CD4-positive, alpha-beta T cell treated with Interleukin-4 for 4 hours (primary cell): ENCODE data around the gene TXN.

Experiments
- DNase-seq: peaks from one replicate; pipeline ENCODE4 v3.0.0-alpha.2; 2020

The TXN gene

GRCh38 chr9:110256380-110257096 is at the start of gene TXN:
TSS of gene TXN (minus strand) at chr9:110256507. CDS start at chr9:110256435, 72 bp downstream.
- DNase-seq = peak; percentile 81

- no peak for DNase-seq
These were observed 46.8 kb upstream of the TXN start for GRCh38 chr9:110303133-110303532.

GRCh38 chr9:110298043-110298605 is 41.8 kb upstream of the TXN start:
- no peak for DNase-seq

- DNase-seq = no peak
These were observed 36.9 kb upstream of the TXN start for GRCh38 chr9:110293248-110293647.

GRCh38 chr9:110291921-110292557 is 35.7 kb upstream of the TXN start:
- DNase-seq = no peak

- no peak for DNase-seq
These were observed 33.7 kb upstream of the TXN start for GRCh38 chr9:110290001-110290400.

- DNase-seq = no peak
These were observed 32.2 kb upstream of the TXN start for GRCh38 chr9:110288503-110288902.

GRCh38 chr9:110287289-110287680 is 31.0 kb upstream of the TXN start:
- no peak for DNase-seq

GRCh38 chr9:110284211-110284844 is 28.0 kb upstream of the TXN start:
- DNase-seq = no peak

- DNase-seq = no peak
These were observed 27.4 kb upstream of the TXN start for GRCh38 chr9:110283751-110284150.

- no peak for DNase-seq
These were observed 26.4 kb upstream of the TXN start for GRCh38 chr9:110282739-110283081.

- DNase-seq = no peak
These were observed 25.9 kb upstream of the TXN start for GRCh38 chr9:110282018-110282738.

GRCh38 chr9:110278080-110278707 is 21.9 kb upstream of the TXN start:
- no peak for DNase-seq

GRCh38 chr9:110276781-110277180 is 20.5 kb upstream of the TXN start:
- DNase-seq = no peak

GRCh38 chr9:110270211-110270995 is 14.1 kb upstream of the TXN start:
- DNase-seq = no peak

GRCh38 chr9:110266795-110267194 is 10.5 kb upstream of the TXN start:
- DNase-seq = no peak

- no peak for DNase-seq
These were observed 5.3 kb upstream of the TXN start for GRCh38 chr9:110261632-110262031.

GRCh38 chr9:110260911-110261310 is 4.6 kb upstream of the TXN start:
- DNase-seq = no peak

- DNase-seq = no peak
These were observed 3.3 kb upstream of the TXN start for GRCh38 chr9:110259566-110259965.

- DNase-seq = no peak
These were observed 2.4 kb upstream of the TXN start for GRCh38 chr9:110258690-110259091.

GRCh38 chr9:110257956-110258355 is 1.6 kb upstream of the TXN start:
- no peak for DNase-seq
